ENCODE data around the gene ZNF354C.

The ZNF354C gene

DNA sequence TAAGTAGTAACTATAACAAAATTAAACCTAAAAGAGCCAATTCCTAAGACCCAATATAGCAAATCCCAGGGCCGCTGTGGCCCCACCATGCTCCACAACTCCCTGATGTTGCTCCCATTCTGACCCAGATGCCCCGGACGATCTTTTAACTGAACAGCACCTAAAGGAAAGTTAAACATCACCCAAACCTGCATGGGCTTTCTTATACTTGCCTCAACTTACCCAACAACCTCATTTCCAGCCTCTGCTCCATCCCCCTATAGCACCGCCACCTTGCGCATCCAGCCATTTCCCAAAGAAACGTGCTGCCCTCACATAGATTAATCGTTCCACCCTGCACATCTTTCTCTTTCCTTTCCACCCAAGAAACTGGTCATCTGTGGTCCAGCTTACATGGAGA, 54.6 kb downstream of the ZNF354C start:
- no peak for DNase-seq

DNA sequence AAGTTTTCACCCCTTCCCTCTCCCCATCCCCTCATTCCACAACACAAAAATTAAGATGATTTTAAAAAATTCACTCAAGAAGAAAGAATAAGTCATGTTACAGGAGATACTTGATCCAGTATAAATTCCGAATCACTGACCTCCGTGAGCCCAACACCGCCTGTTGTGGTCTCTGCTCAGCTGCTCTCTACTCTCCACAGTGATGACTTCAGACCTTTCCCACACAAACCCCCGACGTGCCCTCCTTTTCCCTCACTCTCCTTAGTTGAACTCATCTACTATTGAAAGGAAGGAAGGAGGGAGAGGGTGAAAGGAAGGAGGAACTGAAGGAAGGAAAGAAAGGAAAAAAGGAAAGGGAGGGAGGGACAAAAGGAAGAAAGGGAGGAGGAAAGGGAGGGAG, 55.1 kb downstream of the ZNF354C start:
- DNase-seq, result no peak

DNA sequence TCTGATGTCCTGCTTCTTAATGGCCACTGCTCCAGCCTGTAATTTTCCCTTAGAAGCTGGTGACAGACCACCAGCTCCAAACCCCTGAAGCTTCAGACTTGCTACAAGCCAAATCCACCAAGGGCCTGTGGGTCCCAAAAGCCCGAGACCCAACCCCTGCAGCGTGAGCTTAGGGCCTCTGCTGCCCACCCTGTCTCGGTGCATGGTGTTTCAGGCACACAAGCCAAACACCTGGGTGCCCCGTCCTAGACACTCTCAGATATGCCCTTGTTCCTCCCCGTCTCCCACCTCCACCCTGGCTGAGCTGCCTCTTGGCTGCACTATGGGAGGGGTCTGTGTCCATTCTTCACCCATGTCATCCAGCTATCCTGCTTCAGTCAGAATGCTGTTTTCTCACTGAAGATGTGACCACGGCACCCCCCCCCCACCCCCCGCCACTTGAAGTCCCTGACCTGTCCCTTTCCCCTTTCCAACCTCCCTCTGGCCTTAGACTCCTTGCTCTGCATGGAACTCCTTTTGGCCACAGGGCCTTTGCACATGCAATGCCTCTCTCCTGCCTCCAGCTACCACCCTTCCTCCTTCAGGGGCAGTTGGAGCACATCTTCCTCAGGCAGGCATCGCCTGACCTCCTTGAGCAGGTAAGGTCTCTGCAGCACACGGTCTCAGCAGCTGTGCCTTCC, 55.8 kb downstream of the ZNF354C start:
- DNase-seq, result no peak

DNA sequence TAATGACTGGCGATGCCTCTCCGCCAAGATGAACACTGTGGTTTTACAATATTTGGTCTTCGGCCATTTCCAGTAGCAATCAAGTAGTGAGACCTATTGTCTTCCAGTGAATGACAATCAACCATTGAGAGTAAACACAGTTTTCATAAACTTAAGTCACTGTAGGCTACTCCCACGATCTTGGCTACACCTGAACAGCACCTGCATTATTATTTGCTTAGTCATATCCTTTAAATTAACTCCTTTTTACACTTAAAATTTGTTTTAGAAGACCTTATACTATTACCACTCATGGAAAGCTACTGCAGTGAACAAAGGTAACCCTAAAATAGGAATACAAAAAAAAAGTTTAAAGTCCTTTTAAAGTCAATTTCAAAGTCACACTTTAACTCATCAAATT, 58.2 kb downstream of the ZNF354C start:
- DNase-seq, result no peak

DNA sequence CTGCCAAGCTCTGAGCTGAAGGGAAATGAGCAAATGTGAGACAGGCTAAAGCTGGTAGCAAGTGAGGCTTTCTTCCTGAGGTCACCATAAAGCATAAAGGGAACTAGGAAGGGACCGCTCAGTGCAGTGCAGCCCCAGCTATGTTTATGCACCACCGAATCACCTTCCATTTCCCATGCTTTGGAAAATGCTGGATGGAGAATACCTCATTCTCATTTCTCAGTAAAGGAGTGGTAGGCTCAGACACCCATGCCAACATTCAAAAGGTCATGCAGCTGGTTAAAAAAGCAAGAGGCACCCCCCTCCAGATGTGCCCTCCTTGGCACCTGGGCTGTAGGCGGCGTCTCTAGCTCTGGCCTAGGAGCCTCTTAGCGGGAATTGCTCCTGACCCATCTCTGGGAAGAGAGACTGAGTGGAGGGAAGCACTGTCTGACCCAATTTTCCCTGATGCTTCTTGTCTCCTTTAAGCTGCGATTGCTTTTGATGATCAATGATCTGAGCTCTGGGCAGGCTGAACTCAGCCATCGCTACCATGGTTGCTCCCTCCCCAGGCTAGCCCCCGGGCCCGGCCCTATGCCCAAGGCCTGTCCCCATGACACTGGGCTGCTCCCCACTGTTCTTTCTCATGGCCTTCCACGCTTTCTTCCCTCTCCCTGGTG, 58.7 kb downstream of the ZNF354C start:
- DNase-seq, result no peak

DNA sequence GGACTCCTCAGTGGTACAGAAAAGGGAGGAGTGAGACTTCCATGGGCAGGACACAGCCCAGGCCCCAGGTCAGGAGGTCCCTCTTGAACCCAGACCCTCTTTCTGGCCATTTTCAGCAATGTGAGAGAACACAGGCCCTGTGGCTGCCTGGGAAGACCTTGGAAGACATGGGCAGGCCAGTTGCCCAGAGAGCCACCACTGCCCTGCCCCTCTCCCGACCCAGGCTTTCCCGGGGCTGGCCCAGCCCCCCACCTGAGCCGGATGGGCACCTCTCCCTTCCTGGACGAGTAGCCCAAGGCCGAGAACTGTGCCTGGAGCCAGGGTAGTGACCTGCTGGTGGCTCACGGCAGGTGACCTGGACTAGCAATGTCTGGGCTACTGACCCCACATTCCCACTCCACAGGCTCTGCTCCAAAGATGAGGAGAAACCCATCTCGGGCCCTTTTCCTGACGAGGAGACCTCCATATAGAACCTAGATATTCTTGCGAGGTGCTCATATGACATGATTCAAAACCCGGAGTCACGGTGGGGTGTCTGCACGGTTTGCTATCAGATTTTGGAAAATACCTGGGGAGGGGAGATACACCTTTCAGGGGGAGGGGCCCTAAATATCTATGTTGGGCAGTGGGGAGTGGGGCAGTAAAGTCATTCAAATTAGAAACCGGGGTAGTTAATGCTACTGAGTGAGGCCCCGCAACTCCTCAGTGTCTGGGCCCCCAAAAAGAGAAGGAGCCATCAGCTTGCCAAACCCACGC, 59.4 kb downstream of the ZNF354C start:
- DNase-seq, result no peak

DNA sequence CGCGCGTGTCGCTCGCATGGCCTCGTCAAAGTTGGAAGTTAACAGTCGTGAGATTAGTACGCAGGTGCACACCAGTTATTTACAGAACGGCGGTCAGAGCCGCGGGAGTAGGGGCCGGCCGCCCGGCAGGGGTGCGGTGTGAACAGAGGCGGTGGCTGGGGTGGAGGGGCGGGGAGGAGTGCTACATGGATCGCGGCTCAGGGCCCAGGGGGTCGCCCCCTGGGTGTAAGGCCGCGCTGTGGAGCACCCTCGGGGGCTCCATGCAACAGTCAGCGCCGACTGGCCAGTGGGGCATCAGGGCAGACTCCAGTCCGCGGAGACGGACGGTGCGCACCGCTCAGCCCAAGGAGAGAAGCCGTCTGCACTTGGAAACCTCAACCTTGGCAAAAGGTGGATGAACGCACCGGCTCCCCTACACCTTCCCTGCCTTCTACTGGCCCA, 60.3 kb downstream of the ZNF354C start:
- no peak for DNase-seq

DNA sequence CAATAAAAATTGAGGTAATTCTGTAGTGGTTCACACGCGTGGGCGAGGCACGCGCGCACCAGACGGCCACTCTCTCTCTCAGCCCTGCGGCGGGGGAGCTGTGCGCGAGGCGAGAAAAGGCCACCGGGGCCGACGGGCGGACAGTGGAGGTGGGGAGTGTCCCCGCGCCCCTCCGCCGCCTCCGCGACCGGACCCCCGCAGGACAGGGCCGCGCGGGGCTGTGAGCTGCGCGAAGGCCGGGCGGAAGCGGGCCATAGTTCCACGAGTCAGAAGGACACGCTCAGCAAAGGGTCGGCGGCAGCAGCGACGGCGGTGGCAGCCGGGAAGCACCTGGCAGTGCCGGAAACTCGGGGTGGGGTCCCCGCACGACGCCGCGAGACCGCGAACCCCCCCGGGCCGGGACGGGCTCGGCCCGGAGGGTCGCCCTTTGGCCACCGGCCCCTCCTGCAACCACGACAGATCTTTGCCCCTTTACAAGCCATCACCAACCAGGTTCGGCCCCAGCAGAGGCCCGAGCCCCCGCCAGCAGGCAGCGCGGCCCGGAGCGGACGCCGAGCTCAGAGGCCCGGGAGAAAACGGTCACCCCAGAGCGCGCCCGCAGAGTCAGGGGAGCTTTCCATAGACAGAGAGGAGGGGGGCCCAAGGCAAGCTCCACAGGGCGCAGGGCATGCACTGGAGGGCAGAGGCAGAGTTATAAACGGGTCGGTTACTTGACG, 60.9 kb downstream of the ZNF354C start:
- DNase-seq, result no peak

DNA sequence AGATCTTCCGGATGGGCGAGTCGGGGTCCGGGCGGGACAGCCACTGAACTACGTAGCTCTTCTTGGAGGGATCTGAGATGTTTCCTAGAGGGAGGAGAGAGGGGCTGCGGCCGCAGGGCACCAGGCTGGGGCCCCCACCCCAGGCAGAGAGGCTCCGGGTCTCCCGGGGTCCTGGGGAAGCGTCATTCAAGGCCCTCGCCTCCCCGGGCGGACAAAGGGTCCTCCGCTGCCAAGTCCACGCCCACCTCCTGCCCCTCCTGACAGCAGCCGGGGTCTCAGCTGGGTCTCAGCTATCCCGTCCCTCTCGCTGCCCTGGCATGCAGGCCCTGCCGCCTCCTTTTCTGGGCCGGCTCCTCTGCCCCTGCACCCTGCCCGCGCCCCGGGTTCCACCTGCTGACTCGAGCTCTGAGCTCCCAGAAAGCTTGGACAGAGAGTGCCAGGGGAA, 61.5 kb downstream of the ZNF354C start:
- no peak for DNase-seq

DNA sequence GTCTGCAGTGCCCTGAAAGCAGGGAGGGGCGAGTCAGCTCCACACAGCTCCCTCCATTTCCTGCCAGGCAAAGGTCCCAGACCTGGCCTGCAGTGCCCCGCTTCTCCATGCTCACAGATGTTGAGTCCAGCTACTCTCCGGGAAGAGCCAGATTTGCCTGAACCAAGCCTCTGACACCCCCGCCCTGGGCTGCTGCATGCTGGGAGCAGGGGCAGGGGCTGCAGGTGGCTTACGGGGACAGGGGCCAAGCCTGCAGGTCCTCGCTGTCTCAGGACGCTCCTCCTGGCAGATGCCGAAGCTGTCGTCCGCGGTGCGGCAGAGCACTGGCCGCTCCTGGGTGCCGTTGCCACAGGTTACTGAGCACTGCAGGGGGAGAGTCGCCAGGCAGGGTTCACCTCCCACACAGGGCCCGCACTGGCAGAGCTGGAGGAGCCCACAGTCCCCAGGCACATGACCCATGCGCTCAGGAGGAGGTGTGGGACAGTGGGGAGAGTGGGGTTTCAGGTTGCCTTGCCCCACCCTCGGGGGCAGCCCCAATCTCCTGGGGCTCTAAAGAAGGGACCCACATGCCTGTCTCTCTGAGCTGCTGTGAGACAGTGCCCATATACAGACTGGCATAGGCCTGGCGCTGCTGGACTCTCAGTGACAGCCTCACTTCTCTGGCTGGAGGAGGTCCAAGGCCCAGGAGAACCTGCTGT, 62.4 kb downstream of the ZNF354C start:
- no peak for DNase-seq

DNA sequence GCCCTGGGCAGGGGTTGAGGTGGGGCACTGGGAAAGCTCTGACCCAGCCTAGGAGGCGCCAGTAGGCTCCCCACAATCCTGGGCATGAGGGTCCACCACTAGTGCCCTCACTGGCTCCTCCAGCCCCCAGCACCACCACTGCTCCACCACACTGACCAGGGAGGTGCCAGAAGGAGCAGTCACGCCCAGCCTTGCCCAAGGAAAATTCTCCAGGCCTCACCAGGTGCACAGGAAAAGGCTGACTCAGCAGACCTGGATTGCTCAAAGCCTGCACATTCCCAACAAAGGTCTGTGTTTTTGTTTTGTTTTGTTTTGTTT, 62.9 kb downstream of the ZNF354C start:
- no peak for DNase-seq

DNA sequence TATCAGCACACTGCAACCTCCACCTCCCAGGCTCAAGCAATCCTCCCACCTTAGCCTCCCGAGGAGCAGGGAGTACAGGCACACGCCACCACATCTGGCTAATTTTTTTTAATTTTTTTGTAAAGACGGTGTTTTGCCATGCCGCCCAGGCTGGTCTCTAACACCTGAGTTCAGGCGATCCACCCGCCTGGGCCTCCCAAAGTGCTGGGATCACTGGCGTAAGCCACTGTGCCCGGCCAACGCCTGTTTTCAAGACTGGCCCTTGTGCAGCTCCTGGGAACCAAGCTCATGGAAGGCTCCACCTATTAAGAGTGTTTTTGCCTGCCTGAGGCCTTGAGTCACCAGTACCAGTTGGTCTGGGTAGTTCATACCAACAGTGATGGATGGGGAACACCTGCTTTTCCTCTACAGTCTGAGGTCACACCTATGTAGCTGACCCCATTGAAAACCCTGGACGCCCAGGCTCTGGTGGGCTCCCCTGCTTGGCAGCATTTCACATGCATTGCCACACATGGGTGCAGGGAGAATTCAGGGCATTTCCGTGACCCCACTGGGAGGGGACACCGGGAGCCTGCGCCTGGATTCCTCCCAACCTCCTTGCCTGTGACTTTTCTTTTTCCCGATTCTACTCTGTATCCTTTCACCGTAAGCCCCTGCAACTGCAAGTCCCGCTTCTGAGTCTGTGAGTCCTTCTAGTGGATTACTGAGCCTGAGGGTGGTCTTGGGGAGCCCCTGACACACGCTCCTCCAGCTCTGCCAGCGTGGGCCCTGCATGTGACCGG, 63.5 kb downstream of the ZNF354C start:
- DNase-seq, result no peak

DNA sequence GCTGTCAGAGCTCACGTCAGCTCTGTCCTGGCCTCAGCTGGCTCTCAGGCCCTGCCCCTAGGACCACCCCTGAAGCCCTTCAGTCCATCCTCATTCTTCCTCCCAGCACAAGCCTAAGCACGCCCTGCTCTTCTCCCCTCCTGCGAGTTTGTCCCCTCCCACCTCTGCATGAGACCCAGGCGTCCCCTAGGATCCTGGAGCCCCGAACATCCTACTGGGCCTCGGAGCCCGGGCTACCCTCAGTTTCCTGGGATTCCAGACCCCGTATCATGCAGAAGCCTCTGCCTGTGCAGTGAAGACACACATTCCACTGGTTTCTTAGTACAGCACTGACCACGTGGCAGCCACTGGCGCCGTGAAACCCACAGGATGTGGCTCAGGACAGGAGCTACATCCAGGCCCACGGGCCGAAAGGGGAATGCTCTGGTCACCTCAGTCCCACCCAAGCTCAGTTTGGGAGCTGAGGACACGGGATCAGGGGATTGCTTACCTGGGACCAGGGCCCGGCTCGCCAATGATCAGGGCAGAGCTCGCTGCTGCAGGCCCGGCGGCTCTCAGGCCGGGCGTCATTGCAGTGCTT, 64.2 kb downstream of the ZNF354C start:
- no peak for DNase-seq

DNA sequence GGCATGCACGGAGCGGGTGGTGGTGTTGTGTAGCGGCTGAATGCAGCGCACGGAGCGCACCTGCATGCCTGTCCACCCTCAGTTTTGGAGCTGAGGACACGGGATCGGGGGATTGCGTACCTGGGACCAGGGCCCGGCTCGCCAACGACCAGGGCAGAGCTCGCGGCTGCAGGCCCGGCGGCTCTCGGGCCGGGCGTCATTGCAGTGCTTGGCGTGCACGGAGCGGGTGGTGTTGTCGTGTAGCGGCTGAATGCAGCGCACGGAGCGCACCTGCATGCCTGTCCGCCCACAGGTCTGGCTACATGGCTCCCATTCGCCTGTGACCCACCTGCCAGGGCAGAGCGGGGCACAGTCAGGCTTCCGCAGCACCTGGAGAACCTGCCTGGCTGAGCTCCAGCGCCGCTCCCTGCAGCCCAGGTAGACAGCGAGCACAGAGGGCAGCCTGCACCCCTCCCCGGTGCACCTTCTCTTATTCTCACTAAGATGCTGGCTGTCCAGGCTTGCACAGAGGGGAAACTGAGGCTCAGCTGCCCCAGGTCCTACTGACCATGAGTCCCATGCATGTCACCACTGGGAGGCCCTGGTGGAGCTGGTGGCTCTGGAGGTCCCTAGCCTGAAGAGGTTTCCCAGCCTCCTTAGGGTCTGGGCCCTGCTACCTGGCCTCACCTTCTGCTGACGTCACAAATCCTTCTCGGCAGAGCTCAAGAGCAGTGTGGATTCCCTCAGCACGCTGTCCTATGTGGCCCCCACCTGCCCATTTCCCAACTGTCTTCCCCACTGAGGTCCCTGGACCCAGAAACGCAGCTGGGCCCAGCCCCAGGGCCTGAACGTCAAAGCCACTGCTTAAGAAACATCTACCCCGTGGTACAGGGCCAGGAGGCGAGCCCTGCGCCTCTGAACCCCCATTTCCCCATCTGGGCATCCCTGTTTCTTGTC, 64.9 kb downstream of the ZNF354C start:
- no peak for DNase-seq

DNA sequence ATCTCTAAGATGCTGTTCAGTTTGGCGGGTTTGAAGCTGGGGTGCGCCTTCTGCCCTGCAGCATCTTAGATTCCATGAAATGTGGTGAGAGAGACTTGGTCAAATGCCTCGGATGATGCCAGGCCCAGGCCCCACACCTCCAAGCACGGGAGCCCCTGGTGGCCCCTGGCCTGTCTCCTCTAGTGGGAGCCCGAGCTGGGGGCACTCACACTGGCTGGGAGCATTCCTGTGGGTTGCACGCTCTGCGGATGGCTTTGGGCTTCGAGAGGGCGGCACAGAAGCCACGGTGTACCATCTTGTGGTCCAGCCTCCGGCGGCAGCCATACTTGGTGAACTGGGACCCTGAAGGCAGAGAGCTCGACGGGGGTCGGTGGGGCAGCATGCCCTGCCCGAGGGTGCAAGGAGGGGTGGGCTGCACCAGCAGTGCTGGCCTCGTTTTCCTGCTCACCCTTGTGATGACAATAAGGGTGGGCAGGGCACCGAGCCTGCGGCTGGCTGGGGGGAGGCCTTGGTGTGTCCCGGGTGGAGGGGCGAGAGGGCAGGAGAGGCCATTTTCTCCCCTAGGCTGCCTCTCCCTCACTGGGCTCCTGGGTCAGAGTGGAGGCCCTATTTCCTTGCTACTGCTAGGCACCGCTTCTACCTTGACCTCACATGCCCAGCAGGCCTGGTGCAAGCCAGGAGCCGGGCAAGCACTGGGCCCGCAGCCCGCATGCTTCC, 65.8 kb downstream of the ZNF354C start:
- no peak for DNase-seq

DNA sequence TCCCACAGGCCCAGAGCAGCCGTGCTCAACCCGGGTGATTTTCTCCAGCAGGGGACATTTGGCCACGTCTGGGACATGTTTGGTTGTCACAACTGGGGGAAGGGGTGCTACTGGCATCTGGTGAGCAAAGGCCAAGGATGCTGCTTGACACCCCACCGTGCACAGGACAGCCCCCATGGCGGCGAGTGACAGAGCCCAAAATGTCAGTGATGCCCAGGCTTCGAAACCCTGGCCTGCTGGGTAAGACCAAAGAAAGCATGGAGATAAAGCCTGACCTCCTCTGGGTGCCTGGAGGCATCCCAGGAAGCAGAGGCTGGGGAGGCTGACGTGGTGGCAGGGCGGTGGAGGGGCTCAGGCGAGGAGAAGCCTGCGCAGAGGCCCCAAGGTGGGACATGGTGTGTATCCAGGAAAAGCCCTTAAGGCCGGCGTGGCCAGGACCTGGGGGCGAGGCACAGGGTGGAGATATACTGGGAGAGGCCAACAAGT, 66.4 kb downstream of the ZNF354C start:
- DNase-seq, result no peak

DNA sequence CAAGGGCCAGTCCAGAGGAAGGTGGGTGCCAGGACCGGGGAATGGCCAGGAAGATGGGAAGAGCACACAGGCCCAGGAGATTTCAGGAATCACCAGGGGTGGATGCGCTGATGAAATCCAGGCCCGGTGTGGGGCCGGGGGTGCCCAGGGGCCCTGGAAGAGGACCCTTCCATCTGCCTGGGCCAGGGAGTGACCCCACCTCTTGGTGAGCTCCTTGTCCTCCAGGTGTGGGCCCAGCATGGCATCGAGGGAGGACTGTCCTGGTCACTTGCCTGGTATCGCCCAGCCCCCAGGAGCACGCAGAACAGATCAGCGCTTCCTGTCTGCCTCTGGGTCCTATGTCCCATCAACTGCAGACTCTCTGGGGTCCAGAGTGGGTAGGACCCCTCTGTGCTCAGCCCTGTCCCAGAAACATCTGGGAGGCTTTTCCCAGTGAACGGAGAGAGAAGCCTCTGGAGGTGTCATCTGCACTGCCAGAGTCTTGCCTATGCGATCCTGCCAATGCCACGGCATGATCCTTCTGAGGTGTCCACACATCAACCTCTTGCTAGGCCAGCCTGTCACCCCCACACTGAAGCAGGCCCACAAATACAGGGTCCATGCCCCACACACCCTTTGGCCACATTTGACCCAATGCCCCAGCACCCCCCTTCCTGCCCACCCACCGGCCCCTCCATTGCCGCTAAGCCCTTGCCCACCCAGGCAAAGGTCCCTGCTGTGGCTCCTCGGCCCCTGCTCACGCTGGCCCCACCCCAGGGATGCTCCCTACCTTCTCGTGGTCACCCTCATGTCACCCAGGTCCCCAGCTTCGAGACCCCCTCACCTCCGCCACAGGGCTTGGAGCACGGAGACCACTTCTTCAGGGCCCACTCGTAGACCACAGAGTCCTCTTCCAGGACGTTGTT, 67.2 kb downstream of the ZNF354C start:
- DNase-seq, result no peak

DNA sequence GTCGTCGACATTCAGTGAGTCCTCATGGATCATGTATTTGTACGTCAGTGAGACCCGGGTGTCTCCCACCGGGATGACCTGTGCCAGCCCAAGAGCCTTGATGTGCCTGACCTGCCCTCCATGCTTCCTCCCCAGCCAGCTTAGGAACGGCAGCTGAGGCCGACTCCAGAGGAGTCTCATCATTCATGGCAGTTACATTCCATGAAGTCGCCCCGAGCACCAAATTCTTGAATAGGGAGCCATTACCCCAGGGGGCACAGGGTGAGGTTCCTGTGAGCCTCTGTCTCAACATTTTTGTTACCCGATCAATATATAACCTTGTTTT, 67.8 kb downstream of the ZNF354C start:
- no peak for DNase-seq

DNA sequence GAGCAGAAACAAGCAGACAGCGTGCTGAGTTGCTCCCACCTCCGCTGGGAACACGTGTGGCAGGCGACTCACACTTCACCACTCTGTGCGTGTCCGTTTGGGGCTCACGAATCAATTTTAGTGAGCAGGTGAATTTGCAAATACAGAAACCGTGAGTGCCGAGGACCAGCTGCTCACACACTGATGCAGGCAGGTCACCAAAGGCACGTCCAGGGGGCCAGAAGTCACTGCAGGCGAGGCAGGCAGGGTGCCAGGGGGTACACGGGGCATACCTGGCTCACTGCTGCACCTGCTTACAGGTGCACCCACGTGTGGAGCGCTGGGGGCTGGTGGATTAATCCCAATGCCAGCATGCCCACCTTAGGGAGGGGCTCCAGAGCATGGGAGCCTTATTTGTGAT, 68.8 kb downstream of the ZNF354C start:
- DNase-seq, result no peak
